ENCODE measurements around the gene HIBCH.

GRCh38 chr2:190361572-190361971, 41.9 kb upstream of the HIBCH start:
- no peak for TF ChIP-seq CTCF (IDR thresholded peaks at IDR 0.05)
- TF ChIP-seq POLR2A (IDR thresholded peaks at IDR 0.05), result no peak

All from tibial nerve (tissue), 3 donors.